Smooth muscle cell (in vitro differentiated cells): ENCODE results near the gene VAV3. TPM values are rescaled to one million over a fixed set of nuclear protein-coding genes. Genes with fewer than 3 reads are reported as not detected.

Source experiments
- microRNA-seq: library from miRNA; unstranded; fragments of <30 nt; microRNA quantifications from one replicate; pipeline ENCODE4, GENCODE V29; 2016; ENCODE audit warnings: borderline number of aligned reads
- polyA plus RNA-seq: library from polyadenylated mRNA; unstranded; fragments of >200 nt; fragmentation: Nextera tagmentation; extraction: Ambion mirVana; gene quantifications from 2 replicates; pipeline ENCODE4 v1.2.1, GENCODE V29; 2016
- small RNA-seq: library from RNA; depleted of rRNA; stranded (forward); fragments of <200 nt; gene quantifications from one replicate; pipeline ENCODE3, GENCODE V24; 2014
- total RNA-seq: library from RNA; depleted of rRNA; stranded (reverse); fragments of >200 nt; gene quantifications from 2 replicates; pipeline ENCODE4 v1.2.3, GENCODE V29; 2014

The VAV3 gene
- total and polyA plus RNA-seq, 2 experiments from 2014 or later = 0.62 to 10.1 TPM

Small RNA genes lying within 50 kb of the gene (microRNA-seq; reads per million reads assigned to microRNA genes)
- not detected for gene MIR7852

Small RNA genes lying within 50 kb of the gene (small RNA-seq; reads per million reads assigned to genes)
- gene MIR7852 = not detected

Other genes starting within 250 kb of the VAV3 start
- gene SLC25A24, start 235.2 kb upstream of the VAV3 start, total RNA-seq = 69.9 and 83.0 TPM in 2 replicates
- 24.5 and 30.8 TPM in 2 replicates for gene SLC25A24, start 235.2 kb upstream of the VAV3 start, polyA plus RNA-seq